ENCODE results near the gene C11orf16. TPM values are rescaled to one million over a fixed set of nuclear protein-coding genes. Genes with fewer than 3 reads are reported as not detected.

Gene C11orf16
- total RNA-seq, 2 donors from 2014 or later, result not detected

DNA sequence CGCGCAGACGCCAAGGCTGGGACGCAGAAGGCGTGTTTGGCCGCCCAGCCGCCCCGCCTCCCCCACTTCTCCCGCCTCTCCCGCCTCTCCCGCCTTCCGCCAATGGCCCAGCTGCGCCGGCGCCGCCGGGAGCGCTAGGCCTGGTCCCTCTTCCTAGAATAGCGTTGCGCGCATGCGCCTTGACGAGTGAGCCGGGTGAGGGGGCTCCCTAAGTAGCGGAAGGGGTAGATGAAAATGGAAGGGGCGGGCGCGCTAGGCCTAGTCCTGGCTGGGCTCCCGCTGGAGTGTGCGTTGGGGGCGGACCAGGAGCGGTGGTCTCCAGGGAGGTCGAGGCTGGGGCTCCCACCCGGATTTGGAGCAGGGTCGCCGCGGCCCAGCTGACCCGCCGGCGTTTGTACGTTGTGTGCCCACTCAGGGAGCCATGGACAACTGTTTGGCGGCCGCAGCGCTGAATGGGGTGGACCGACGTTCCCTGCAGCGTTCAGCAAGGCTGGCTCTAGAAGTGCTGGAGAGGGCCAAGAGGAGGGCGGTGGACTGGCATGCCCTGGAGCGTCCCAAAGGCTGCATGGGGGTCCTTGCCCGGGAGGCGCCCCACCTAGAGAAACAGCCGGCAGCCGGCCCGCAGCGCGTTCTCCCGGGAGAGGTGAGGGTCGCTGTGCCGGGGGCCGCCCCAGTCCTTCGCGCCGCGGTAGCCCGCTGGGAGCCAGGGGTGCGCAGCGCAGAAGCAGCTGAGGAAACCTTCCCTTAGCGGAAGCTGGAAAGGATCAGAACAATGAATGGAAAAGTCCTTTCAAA, 21.5 kb downstream of the C11orf16 start, which contains the start of gene AKIP1:
Gene AKIP1 (plus strand): TSS at position 161 of the 795 bp plus-strand sequence. CDS start 261 bp downstream, at position 422.
- no peaks in the 10 kb centered on the region for H3K4me1 ChIP-seq (replicated peaks)
- H3K27me3 ChIP-seq (replicated peaks; ENCODE audit: insufficient read depth), result no peaks in the 10 kb centered on the region
- peak; percentile 93 for DNase-seq (ENCODE audit: low spot score)
- H3K4me3 ChIP-seq, result peak within 1 kb of the TSS; percentile 55 to 69
- under 1% methylated on average over 56 of the region's 68 CpGs for WGBS
- no peaks in the 10 kb centered on the region for H3K36me3 ChIP-seq
- intact Hi-C loops (cut with DNase I), result loop anchor here (2.0 to 5.0 kb wide), 2 partner anchors 39 to 98 kb away; no protein-coding TSS in a partner anchor
- TF ChIP-seq POLR2AphosphoS5 (IDR thresholded peaks at IDR 0.05) (peak; percentile 92), POLR2A (IDR thresholded peaks at IDR 0.05) (peak; percentile 60)
- TF ChIP-seq, protein P1, sequence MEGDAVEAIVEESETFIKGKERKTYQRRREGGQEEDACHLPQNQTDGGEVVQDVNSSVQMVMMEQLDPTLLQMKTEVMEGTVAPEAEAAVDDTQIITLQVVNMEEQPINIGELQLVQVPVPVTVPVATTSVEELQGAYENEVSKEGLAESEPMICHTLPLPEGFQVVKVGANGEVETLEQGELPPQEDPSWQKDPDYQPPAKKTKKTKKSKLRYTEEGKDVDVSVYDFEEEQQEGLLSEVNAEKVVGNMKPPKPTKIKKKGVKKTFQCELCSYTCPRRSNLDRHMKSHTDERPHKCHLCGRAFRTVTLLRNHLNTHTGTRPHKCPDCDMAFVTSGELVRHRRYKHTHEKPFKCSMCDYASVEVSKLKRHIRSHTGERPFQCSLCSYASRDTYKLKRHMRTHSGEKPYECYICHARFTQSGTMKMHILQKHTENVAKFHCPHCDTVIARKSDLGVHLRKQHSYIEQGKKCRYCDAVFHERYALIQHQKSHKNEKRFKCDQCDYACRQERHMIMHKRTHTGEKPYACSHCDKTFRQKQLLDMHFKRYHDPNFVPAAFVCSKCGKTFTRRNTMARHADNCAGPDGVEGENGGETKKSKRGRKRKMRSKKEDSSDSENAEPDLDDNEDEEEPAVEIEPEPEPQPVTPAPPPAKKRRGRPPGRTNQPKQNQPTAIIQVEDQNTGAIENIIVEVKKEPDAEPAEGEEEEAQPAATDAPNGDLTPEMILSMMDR (IDR thresholded peaks at IDR 0.05), result peak in 2 of 4 experiments; percentile 14 to 16
- no peaks in the 10 kb centered on the region for H3K9me3 ChIP-seq
- H3K27ac ChIP-seq, result peak within 1 kb of the TSS; percentile 74 to 84

DNA sequence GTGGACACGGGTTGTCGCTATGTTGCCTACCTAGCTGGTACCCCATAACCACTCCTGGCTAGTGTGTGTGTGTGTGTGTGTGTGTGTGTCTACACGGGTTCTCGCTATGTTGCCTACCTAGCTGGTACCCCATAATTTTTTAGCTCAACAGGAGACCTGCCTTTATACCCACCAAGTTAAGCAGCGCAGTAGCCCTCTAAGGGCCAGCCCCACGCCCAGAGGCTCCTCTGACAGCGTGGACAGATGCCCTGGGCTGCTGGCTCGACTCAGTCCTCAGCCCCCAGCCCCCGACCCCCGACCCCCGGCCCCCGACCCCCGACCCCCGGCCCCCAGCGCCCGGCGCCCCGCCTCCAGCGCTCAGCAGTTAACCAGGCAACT, 22.1 kb downstream of the C11orf16 start:
- Histone ChIP-seq H3K4me3 (peak overlapping the region; percentile 55 to 69), H3K9me3 (no peaks in the 10 kb centered on the region), H3K36me3 (no peaks in the 10 kb centered on the region), H3K27ac (peak overlapping the region; percentile 74 to 84), H3K27me3 (replicated peaks; ENCODE audit: insufficient read depth) (no peaks in the 10 kb centered on the region), H3K4me1 (replicated peaks) (no peaks in the 10 kb centered on the region)
- intact Hi-C loops (cut with DNase I), result loop anchor here (2.0 to 5.0 kb wide), 2 partner anchors 38 to 98 kb away; no protein-coding TSS in a partner anchor
- DNase-seq (ENCODE audit: low spot score), result no peak
- 8% methylated on average over 10 of the region's 19 CpGs for WGBS
- TF ChIP-seq POLR2AphosphoS5 (IDR thresholded peaks at IDR 0.05), result no peak
- TF ChIP-seq, protein P1 (IDR thresholded peaks at IDR 0.05), result no peak
- TF ChIP-seq POLR2A (IDR thresholded peaks at IDR 0.05), result no peak

DNA sequence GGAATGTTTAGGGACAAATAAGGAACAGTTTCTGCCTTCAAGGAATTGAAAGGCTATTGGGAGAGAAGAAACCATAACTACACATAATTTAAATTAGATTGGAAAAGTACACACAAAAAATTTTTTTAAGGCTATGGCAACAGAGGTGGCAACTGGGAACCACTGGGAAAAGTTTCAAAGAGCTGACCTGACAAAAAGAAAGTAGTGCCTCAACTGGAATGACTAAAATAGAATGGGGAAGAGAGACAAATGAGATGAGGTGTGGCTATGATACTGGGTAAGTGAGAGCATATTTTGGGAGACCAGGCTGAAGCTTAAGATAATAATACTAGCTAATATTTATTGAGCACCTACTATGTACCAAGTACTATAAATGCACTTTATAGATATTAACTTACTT, 24.6 kb downstream of the C11orf16 start:
- intact Hi-C loops (cut with DNase I), result no loop called here

DNA sequence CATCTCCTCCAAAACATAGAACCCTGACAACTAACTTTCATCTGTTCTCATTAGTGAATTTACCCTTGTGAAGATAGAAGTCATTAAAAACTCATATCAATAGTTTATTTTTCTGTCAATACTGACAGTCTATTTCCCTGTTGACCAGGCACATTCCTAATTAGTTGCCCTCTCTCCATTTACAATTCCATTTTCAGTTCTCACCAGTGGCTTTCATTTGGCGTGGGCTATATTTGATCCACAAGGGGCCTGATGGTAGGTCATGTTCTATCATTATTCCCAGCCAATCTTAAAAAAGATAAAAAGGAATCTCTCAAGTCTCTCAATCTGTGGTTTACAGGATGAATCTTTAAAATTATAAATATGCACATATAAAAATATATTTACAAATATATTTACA, 25.6 kb downstream of the C11orf16 start:
- Histone ChIP-seq H3K36me3 (no peaks in the 10 kb centered on the region), H3K4me1 (replicated peaks) (no peaks in the 10 kb centered on the region), H3K27ac (no peak overlapping the region), H3K27me3 (replicated peaks; ENCODE audit: insufficient read depth) (no peaks in the 10 kb centered on the region), H3K4me3 (no peak overlapping the region), H3K9me3 (no peaks in the 10 kb centered on the region)
- no peak for DNase-seq (ENCODE audit: low spot score)
- WGBS, result 93% methylated on average over 1 of the region's 1 CpG
- TF ChIP-seq, protein P1 (IDR thresholded peaks at IDR 0.05), result no peak
- no peak for TF ChIP-seq POLR2A (IDR thresholded peaks at IDR 0.05)
- TF ChIP-seq POLR2AphosphoS5 (IDR thresholded peaks at IDR 0.05), result no peak
- intact Hi-C loops (cut with DNase I), result no loop called here

More for the DNA sequence above, 24.6 kb downstream of the C11orf16 start:
- TF ChIP-seq POLR2A (IDR thresholded peaks at IDR 0.05), result no peak
- TF ChIP-seq POLR2AphosphoS5 (IDR thresholded peaks at IDR 0.05), result no peak
- TF ChIP-seq, protein P1 (IDR thresholded peaks at IDR 0.05), result no peak
- H3K36me3 ChIP-seq, result no peaks in the 10 kb centered on the region
- no peaks in the 10 kb centered on the region for H3K27me3 ChIP-seq (replicated peaks; ENCODE audit: insufficient read depth)
- H3K4me1 ChIP-seq (replicated peaks), result no peaks in the 10 kb centered on the region
- no peak overlapping the region for H3K27ac ChIP-seq
- H3K4me3 ChIP-seq, result no peak overlapping the region
- DNase-seq (ENCODE audit: low spot score), result no peak
- no peaks in the 10 kb centered on the region for H3K9me3 ChIP-seq
